ENCODE results near the gene ABTB2.

GRCh38 chr11:34397811-34398210, 40.0 kb upstream of the ABTB2 start:
- TF ChIP-seq, protein P1, sequence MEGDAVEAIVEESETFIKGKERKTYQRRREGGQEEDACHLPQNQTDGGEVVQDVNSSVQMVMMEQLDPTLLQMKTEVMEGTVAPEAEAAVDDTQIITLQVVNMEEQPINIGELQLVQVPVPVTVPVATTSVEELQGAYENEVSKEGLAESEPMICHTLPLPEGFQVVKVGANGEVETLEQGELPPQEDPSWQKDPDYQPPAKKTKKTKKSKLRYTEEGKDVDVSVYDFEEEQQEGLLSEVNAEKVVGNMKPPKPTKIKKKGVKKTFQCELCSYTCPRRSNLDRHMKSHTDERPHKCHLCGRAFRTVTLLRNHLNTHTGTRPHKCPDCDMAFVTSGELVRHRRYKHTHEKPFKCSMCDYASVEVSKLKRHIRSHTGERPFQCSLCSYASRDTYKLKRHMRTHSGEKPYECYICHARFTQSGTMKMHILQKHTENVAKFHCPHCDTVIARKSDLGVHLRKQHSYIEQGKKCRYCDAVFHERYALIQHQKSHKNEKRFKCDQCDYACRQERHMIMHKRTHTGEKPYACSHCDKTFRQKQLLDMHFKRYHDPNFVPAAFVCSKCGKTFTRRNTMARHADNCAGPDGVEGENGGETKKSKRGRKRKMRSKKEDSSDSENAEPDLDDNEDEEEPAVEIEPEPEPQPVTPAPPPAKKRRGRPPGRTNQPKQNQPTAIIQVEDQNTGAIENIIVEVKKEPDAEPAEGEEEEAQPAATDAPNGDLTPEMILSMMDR (IDR thresholded peaks at IDR 0.05) = no peak
- no peak for TF ChIP-seq POLR2A (IDR thresholded peaks at IDR 0.05)
